ENCODE results near the gene SLC5A10. TPM values are rescaled to one million over a fixed set of nuclear protein-coding genes. Genes with fewer than 3 reads are reported as not detected.

The SLC5A10 gene
- polyA plus RNA-seq, 1 donor (not counting 4 experiments of a cell fraction or from before 2014, with no cell fraction given): not detected

GRCh38 chr17:18987230-18987610 is 35.3 kb downstream of the SLC5A10 start:
- Histone ChIP-seq H4K20me1 (ENCODE audit: control insufficient read depth, extremely low read depth, insufficient read depth, low read length) (peaks cover 30% of the 10 kb centered on the region), H3K4me1 (ENCODE audit: control insufficient read depth, extremely low read depth, insufficient read depth, low read length) (peaks cover 41% of the 10 kb centered on the region), H3K9me3 (ENCODE audit: control insufficient read depth, low read depth, low read length) (no peaks in the 10 kb centered on the region), H3K27ac (ENCODE audit: control insufficient read depth, insufficient read depth, low read length) (no peak overlapping the region), H2AFZ (ENCODE audit: control insufficient read depth, low read length) (no peak overlapping the region), H3K4me3 (ENCODE audit: control insufficient read depth in 2 of 3, extremely low read depth in 1 of 3, insufficient read depth in 2 of 3, low read depth in 1 of 3, low read length in 3 of 3) (no peak overlapping the region), H3K27me3 (ENCODE audit: control insufficient read depth, extremely low read depth, insufficient read depth, low read length) (no peaks in the 10 kb centered on the region), H3K4me2 (ENCODE audit: control insufficient read depth, extremely low read depth, insufficient read depth, low read depth, low read length) (no peak overlapping the region), H3K36me3 (ENCODE audit: control insufficient read depth in 2 of 2, extremely low read depth in 1 of 2, insufficient read depth in 2 of 2, low read length in 2 of 2) (peaks cover 49 to 61% of the 10 kb centered on the region in 2 experiments), H3K9me1 (ENCODE audit: control insufficient read depth, extremely low read depth, insufficient read depth, low read length) (peaks cover 10% of the 10 kb centered on the region), H3K9ac (ENCODE audit: control insufficient read depth, extremely low read depth, insufficient read depth, low read length) (no peak overlapping the region), H3K79me2 (ENCODE audit: control insufficient read depth, insufficient read depth, low read length) (peaks cover 54% of the 10 kb centered on the region)
- FAIRE-seq (no peak), DNase-seq (ENCODE audit: low read depth, low spot score) (no peak)
- dilution Hi-C loops (cut with MboI; ENCODE audit: extremely low pct_ligation_motif_present, low sequenced_read_pairs): no loop called here
- TF ChIP-seq CTCF (optimal IDR thresholded peaks at IDR 0.05 in 1 of 3, IDR thresholded peaks at IDR 0.05 in 1 of 3, conservative IDR thresholded peaks at IDR 0.05 in 1 of 3; ENCODE audit: extremely low read depth in 1 of 3, insufficient read depth in 2 of 3, low read length in 3 of 3): no peak
- no peak for TF ChIP-seq EZH2 (IDR thresholded peaks at IDR 0.05; ENCODE audit: low read length)

- TF ChIP-seq CTCF (optimal IDR thresholded peaks at IDR 0.05 in 1 of 3, IDR thresholded peaks at IDR 0.05 in 1 of 3, conservative IDR thresholded peaks at IDR 0.05 in 1 of 3; ENCODE audit: extremely low read depth in 1 of 3, insufficient read depth in 2 of 3, low read length in 3 of 3) (no peak), EZH2 (IDR thresholded peaks at IDR 0.05; ENCODE audit: low read length) (no peak)
- Histone ChIP-seq H3K9me1 (ENCODE audit: control insufficient read depth, extremely low read depth, insufficient read depth, low read length) (peaks cover 4% of the 10 kb centered on the region), H3K9me3 (ENCODE audit: control insufficient read depth, low read depth, low read length) (no peaks in the 10 kb centered on the region), H3K4me3 (ENCODE audit: control insufficient read depth in 2 of 3, extremely low read depth in 1 of 3, insufficient read depth in 2 of 3, low read depth in 1 of 3, low read length in 3 of 3) (no peak overlapping the region), H3K36me3 (ENCODE audit: control insufficient read depth in 2 of 2, extremely low read depth in 1 of 2, insufficient read depth in 2 of 2, low read length in 2 of 2) (peaks cover 47 to 61% of the 10 kb centered on the region in 2 experiments), H4K20me1 (ENCODE audit: control insufficient read depth, extremely low read depth, insufficient read depth, low read length) (peaks cover 36% of the 10 kb centered on the region), H3K27ac (ENCODE audit: control insufficient read depth, insufficient read depth, low read length) (no peak overlapping the region), H3K79me2 (ENCODE audit: control insufficient read depth, insufficient read depth, low read length) (peaks cover 56% of the 10 kb centered on the region), H3K27me3 (ENCODE audit: control insufficient read depth, extremely low read depth, insufficient read depth, low read length) (no peaks in the 10 kb centered on the region), H2AFZ (ENCODE audit: control insufficient read depth, low read length) (no peak overlapping the region), H3K9ac (ENCODE audit: control insufficient read depth, extremely low read depth, insufficient read depth, low read length) (no peak overlapping the region), H3K4me2 (ENCODE audit: control insufficient read depth, extremely low read depth, insufficient read depth, low read depth, low read length) (no peak overlapping the region), H3K4me1 (ENCODE audit: control insufficient read depth, extremely low read depth, insufficient read depth, low read length) (peaks cover 41% of the 10 kb centered on the region)
- dilution Hi-C loops (cut with MboI; ENCODE audit: extremely low pct_ligation_motif_present, low sequenced_read_pairs): no loop called here
- no peak for FAIRE-seq
- no peak for DNase-seq (ENCODE audit: low read depth, low spot score)
Observed at GRCh38 chr17:18987862-18988545, 36.0 kb downstream of the SLC5A10 start.

All from keratinocyte (primary cell).